ENCODE measurements around the gene SLC2A9. TPM values are rescaled to one million over a fixed set of nuclear protein-coding genes. Genes with fewer than 3 reads are reported as not detected.

Gene SLC2A9
- total and polyA plus RNA-seq, 2 experiments from 2014 or later = 6.2 to 7.8 TPM

GRCh38 chr4:9845791-9846493 is 175.4 kb downstream of the SLC2A9 start:
- TF ChIP-seq CTCF (IDR thresholded peaks at IDR 0.05; ENCODE audit: poor library complexity) (no peak), EZH2 (IDR thresholded peaks at IDR 0.05; ENCODE audit: borderline replicate concordance) (no peak), EZH2phosphoT487 (IDR thresholded peaks at IDR 0.05; ENCODE audit: low read depth, severe bottlenecking, unreplicated experiment) (no peak)
- no peaks in the 10 kb centered on the region for H3K27me3 ChIP-seq
- no peaks in the 10 kb centered on the region for H3K9me2 ChIP-seq (replicated peaks; ENCODE audit: insufficient read depth)
- H3K4me2 ChIP-seq = no peak overlapping the region
- no peak for DNase-seq (ENCODE audit: low spot score)
- no peaks in the 10 kb centered on the region for H3K36me3 ChIP-seq (replicated peaks; ENCODE audit: insufficient read depth, low read depth)
- H3K4me1 ChIP-seq (ENCODE audit: insufficient read depth) = no peaks in the 10 kb centered on the region
- H3K4me3 ChIP-seq = no peak overlapping the region
- H3K9me3 ChIP-seq (ENCODE audit: low read depth) = no peaks in the 10 kb centered on the region
- H3K27ac ChIP-seq = no peak overlapping the region
- no peaks in the 10 kb centered on the region for H4K20me1 ChIP-seq (ENCODE audit: insufficient read depth, poor library complexity, severe bottlenecking)
- H3K79me2 ChIP-seq = no peaks in the 10 kb centered on the region
- WGBS (ENCODE audit: low lambda C conversion rate, missing lambda C conversion rate) = 85% methylated on average over 9 of the region's 9 CpGs
- no peak overlapping the region for H2AFZ ChIP-seq

- H3K9me3 ChIP-seq (ENCODE audit: low read depth) = no peaks in the 10 kb centered on the region
- H3K36me3 ChIP-seq (replicated peaks; ENCODE audit: insufficient read depth, low read depth) = no peaks in the 10 kb centered on the region
- no peak overlapping the region for H3K4me2 ChIP-seq
- H2AFZ ChIP-seq = no peak overlapping the region
- TF ChIP-seq CTCF (IDR thresholded peaks at IDR 0.05; ENCODE audit: poor library complexity) (no peak), EZH2phosphoT487 (IDR thresholded peaks at IDR 0.05; ENCODE audit: low read depth, severe bottlenecking, unreplicated experiment) (no peak), EZH2 (IDR thresholded peaks at IDR 0.05; ENCODE audit: borderline replicate concordance) (no peak)
- H3K79me2 ChIP-seq = no peaks in the 10 kb centered on the region
- H3K27me3 ChIP-seq = no peaks in the 10 kb centered on the region
- H3K27ac ChIP-seq = no peak overlapping the region
- H4K20me1 ChIP-seq (ENCODE audit: insufficient read depth, poor library complexity, severe bottlenecking) = no peaks in the 10 kb centered on the region
- H3K9me2 ChIP-seq (replicated peaks; ENCODE audit: insufficient read depth) = no peaks in the 10 kb centered on the region
- H3K4me3 ChIP-seq = no peak overlapping the region
- no peak for DNase-seq (ENCODE audit: low spot score)
- H3K4me1 ChIP-seq (ENCODE audit: insufficient read depth) = no peaks in the 10 kb centered on the region
- 88% methylated on average over 2 of the region's 2 CpGs for WGBS (ENCODE audit: low lambda C conversion rate, missing lambda C conversion rate)
Measured at GRCh38 chr4:9841072-9841471, 180.2 kb downstream of the SLC2A9 start.

- no peaks in the 10 kb centered on the region for H3K36me3 ChIP-seq (replicated peaks; ENCODE audit: insufficient read depth, low read depth)
- no peak overlapping the region for H3K4me3 ChIP-seq
- H3K79me2 ChIP-seq = no peaks in the 10 kb centered on the region
- no peaks in the 10 kb centered on the region for H3K27me3 ChIP-seq
- H3K9me2 ChIP-seq (replicated peaks; ENCODE audit: insufficient read depth) = no peaks in the 10 kb centered on the region
- TF ChIP-seq EZH2phosphoT487 (IDR thresholded peaks at IDR 0.05; ENCODE audit: low read depth, severe bottlenecking, unreplicated experiment) = no peak
- no peak for TF ChIP-seq CTCF (IDR thresholded peaks at IDR 0.05; ENCODE audit: poor library complexity)
- TF ChIP-seq EZH2 (IDR thresholded peaks at IDR 0.05; ENCODE audit: borderline replicate concordance) = no peak
- no peaks in the 10 kb centered on the region for H4K20me1 ChIP-seq (ENCODE audit: insufficient read depth, poor library complexity, severe bottlenecking)
- DNase-seq (ENCODE audit: low spot score) = no peak
- H3K4me2 ChIP-seq = no peak overlapping the region
- no peak overlapping the region for H3K27ac ChIP-seq
- H2AFZ ChIP-seq = no peak overlapping the region
- 88% methylated on average over 5 of the region's 5 CpGs for WGBS (ENCODE audit: low lambda C conversion rate, missing lambda C conversion rate)
- no peaks in the 10 kb centered on the region for H3K4me1 ChIP-seq (ENCODE audit: insufficient read depth)
- no peaks in the 10 kb centered on the region for H3K9me3 ChIP-seq (ENCODE audit: low read depth)
Measured at GRCh38 chr4:9835430-9835829, 185.9 kb downstream of the SLC2A9 start.

All from hepatocyte (in vitro differentiated cells).